Panc1 (cell line): ENCODE results near the gene TRAF5. TPM values are rescaled to one million over a fixed set of nuclear protein-coding genes. Genes with fewer than 3 reads are reported as not detected.

Source experiments
- ATAC-seq: fragments of 200-7000 bp; cut with Tn5 transposase; 2 replicates; pipeline ENCODE4 v1.9.1; 2020; ENCODE audit warnings: mild to moderate bottlenecking, moderate library complexity
- BruUV-seq: library from RNA; stranded (reverse); fragments of 400-500 nt; replicated peaks from 2 replicates; lab custom pipeline; 2021; lab: Mats Ljungman, UMichigan
- CTCF ChIA-PET: fragments of 300-600 bp; sonication (Branson Sonifier 250); formaldehyde crosslinking; loops from one replicate; lab custom pipeline; 2022; ENCODE audit warnings: antibody characterized with exemption; lab: Charles Lee
- POLR2A ChIA-PET: fragments of 300-600 bp; sonication (Branson Sonifier 250); formaldehyde crosslinking; loops from one replicate; lab custom pipeline; 2022; ENCODE audit warnings: antibody characterized with exemption; lab: Charles Lee
- DNase-seq: peaks from one replicate; pipeline ENCODE4 v3.0.0-alpha.2; 2010; ENCODE audit warnings: low read depth, low spot score
- H3K27ac ChIP-seq: 2 replicates; pipeline ENCODE4 v1.5.1; 2011; ENCODE audit warnings: mild to moderate bottlenecking, low read length, inconsistent platforms
- H3K27me3 ChIP-seq: fragments of 200-500 bp; sonication (Bioruptor generic); 2 replicates; pipeline ENCODE4 v1.6.0; 2014; ENCODE audit warnings: low read length, inconsistent platforms; ENCODE audit not compliant: control insufficient read depth, insufficient read depth
- H3K36me3 ChIP-seq: fragments of 200-500 bp; sonication (Bioruptor generic); 2 replicates; pipeline ENCODE4 v1.5.1; 2014; ENCODE audit warnings: inconsistent platforms, mild to moderate bottlenecking, low read length, moderate library complexity; ENCODE audit not compliant: control insufficient read depth, insufficient read depth
- H3K4me1 ChIP-seq: 2 replicates; pipeline ENCODE4 v1.5.1; 2011; ENCODE audit warnings: inconsistent platforms, mild to moderate bottlenecking, low read length, moderate library complexity; ENCODE audit not compliant: control insufficient read depth, insufficient read depth
- H3K4me3 ChIP-seq, 2 experiments: 2 replicates each; pipeline ENCODE4 v1.5.1; 2011 to 2012; ENCODE audit warnings: low read depth in 2 of 2, low read length in 2 of 2, mild to moderate bottlenecking in 2 of 2, inconsistent platforms in 1 of 2, moderate library complexity in 1 of 2
- H3K9me3 ChIP-seq: fragments of 200-500 bp; sonication (Bioruptor generic); 2 replicates; pipeline ENCODE4 v1.5.1; 2014; ENCODE audit warnings: low read depth, mild to moderate bottlenecking, inconsistent platforms, low read length, moderate library complexity; ENCODE audit not compliant: control insufficient read depth, insufficient read depth
- CTCF ChIP-seq: fragments of 450-650 bp; IDR thresholded peaks from 2 replicates; pipeline ENCODE4 v1.5.1; 2017; ENCODE audit warnings: mild to moderate bottlenecking
- POLR2AphosphoS5 ChIP-seq: IDR thresholded peaks from 2 replicates; pipeline ENCODE4 v1.6.1; 2012; ENCODE audit warnings: mild to moderate bottlenecking, low read depth, low read length, moderate library complexity
- SIN3A ChIP-seq: IDR thresholded peaks from 2 replicates; pipeline ENCODE4 v1.6.1; 2012; ENCODE audit warnings: low read depth, mild to moderate bottlenecking, low read length, moderate library complexity, borderline replicate concordance; ENCODE audit not compliant: insufficient read depth
- TCF7L2 ChIP-seq: IDR thresholded peaks from 2 replicates; pipeline ENCODE4 v1.6.1; 2011; ENCODE audit warnings: mild to moderate bottlenecking, low read depth, low read length, inconsistent platforms
- in situ Hi-C: cut with HindIII; loops from 2 replicates; pipeline ENCODE4 v1.10.0; 2016; ENCODE audit warnings: low sequenced_read_pairs, low pct_unique_long_range_greater_than_20kb
- intact Hi-C: fragments of 100-400 bp; cut with micrococcal nuclease; formaldehyde crosslinking; loops from one replicate; pipeline ENCODE4 v1.10.0; 2022; ENCODE audit not compliant: unreplicated experiment
- total RNA-seq: library from RNA; stranded (reverse); gene quantifications from one replicate; pipeline ENCODE4 v1.2.1, GENCODE V29; 2021; ENCODE audit not compliant: unreplicated experiment
- TF ChIP-seq, protein P1 (sequence below), 2 experiments: IDR thresholded peaks; 2 replicates each; pipeline ENCODE4 v1.6.1; 2011 to 2012; ENCODE audit warnings: low read depth in 2 of 2, control low read depth in 1 of 2, low read length in 1 of 2, mild to moderate bottlenecking in 1 of 2, moderate library complexity in 1 of 2; ENCODE audit not compliant: insufficient read depth in 1 of 2

Gene TRAF5
- total RNA-seq, 1 experiment from 2014 or later = 10.5 TPM

GRCh38 chr1:211356723-211357407, 30.2 kb downstream of the TRAF5 start:
- no peak for TF ChIP-seq SIN3A
- TF ChIP-seq, protein P1, sequence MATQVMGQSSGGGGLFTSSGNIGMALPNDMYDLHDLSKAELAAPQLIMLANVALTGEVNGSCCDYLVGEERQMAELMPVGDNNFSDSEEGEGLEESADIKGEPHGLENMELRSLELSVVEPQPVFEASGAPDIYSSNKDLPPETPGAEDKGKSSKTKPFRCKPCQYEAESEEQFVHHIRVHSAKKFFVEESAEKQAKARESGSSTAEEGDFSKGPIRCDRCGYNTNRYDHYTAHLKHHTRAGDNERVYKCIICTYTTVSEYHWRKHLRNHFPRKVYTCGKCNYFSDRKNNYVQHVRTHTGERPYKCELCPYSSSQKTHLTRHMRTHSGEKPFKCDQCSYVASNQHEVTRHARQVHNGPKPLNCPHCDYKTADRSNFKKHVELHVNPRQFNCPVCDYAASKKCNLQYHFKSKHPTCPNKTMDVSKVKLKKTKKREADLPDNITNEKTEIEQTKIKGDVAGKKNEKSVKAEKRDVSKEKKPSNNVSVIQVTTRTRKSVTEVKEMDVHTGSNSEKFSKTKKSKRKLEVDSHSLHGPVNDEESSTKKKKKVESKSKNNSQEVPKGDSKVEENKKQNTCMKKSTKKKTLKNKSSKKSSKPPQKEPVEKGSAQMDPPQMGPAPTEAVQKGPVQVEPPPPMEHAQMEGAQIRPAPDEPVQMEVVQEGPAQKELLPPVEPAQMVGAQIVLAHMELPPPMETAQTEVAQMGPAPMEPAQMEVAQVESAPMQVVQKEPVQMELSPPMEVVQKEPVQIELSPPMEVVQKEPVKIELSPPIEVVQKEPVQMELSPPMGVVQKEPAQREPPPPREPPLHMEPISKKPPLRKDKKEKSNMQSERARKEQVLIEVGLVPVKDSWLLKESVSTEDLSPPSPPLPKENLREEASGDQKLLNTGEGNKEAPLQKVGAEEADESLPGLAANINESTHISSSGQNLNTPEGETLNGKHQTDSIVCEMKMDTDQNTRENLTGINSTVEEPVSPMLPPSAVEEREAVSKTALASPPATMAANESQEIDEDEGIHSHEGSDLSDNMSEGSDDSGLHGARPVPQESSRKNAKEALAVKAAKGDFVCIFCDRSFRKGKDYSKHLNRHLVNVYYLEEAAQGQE (IDR thresholded peaks at IDR 0.05; ENCODE audit: insufficient read depth in 1 of 2, low read depth in 2 of 2, low read length in 1 of 2) = no peak
- Histone ChIP-seq H3K27ac (no peak overlapping the region), H3K9me3 (no peaks in the 10 kb centered on the region), H3K27me3 (no peaks in the 10 kb centered on the region), H3K36me3 (no peaks in the 10 kb centered on the region), H3K4me1 (no peaks in the 10 kb centered on the region), H3K4me3 (no peak overlapping the region)
- DNase-seq = no peak
- POLR2A ChIA-PET = no interaction called here
- ATAC-seq = no peak
- in situ Hi-C loops (no loop called here), intact Hi-C loops (no loop called here)
- CTCF ChIA-PET = no interaction called here
- TSS peak; percentile 47 for BruUV-seq

GRCh38 chr1:211358685-211359084, 32.1 kb downstream of the TRAF5 start:
- CTCF ChIA-PET = no interaction called here
- intact Hi-C loops = no loop called here
- ATAC-seq (no peak), DNase-seq (no peak)
- Histone ChIP-seq H3K4me3 (no peak overlapping the region), H3K4me1 (no peaks in the 10 kb centered on the region), H3K36me3 (no peaks in the 10 kb centered on the region), H3K27me3 (no peaks in the 10 kb centered on the region), H3K9me3 (no peaks in the 10 kb centered on the region), H3K27ac (no peak overlapping the region)
- POLR2A ChIA-PET = no interaction called here
- TF ChIP-seq TCF7L2 (no peak), CTCF (no peak), POLR2AphosphoS5 (no peak), SIN3A (no peak)
- TF ChIP-seq, protein P1 (IDR thresholded peaks at IDR 0.05; ENCODE audit: insufficient read depth in 1 of 2, low read depth in 2 of 2, low read length in 1 of 2) = no peak
- no TSS peak for BruUV-seq
- in situ Hi-C loops = no loop called here
